HCT116 (cell line): ENCODE results near the gene ZNF792. TPM values are rescaled to one million over a fixed set of nuclear protein-coding genes. Genes with fewer than 3 reads are reported as not detected.

Experiments used
- ATAC-seq: fragments of 200-7000 bp; cut with Tn5 transposase; 2 replicates; pipeline ENCODE4 v1.9.1; 2020; ENCODE audit warnings: mild to moderate bottlenecking, moderate library complexity
- BruUV-seq: library from RNA; stranded (reverse); fragments of 400-500 nt; replicated peaks from 2 replicates; lab custom pipeline; 2021; lab: Mats Ljungman, UMichigan
- CTCF ChIA-PET: fragments of 300-600 bp; sonication (Branson Sonifier 250); formaldehyde crosslinking; loops from one replicate; lab custom pipeline; 2021; ENCODE audit warnings: antibody characterized with exemption; lab: Charles Lee
- POLR2A ChIA-PET: fragments of 300-600, 350-600 bp; sonication (Branson Sonifier 250); formaldehyde crosslinking; loops from one replicate; lab custom pipeline; 2021; ENCODE audit warnings: antibody characterized with exemption; lab: Charles Lee
- RAD21 ChIA-PET, 2 experiments: fragments of 300-600 bp; sonication (Branson Sonifier 250); formaldehyde crosslinking; loops; one replicate each; lab custom pipeline; 2023; ENCODE audit warnings: low total read pairs in 2 of 2; ENCODE audit not compliant: uncharacterized antibody in 2 of 2, unreplicated experiment in 2 of 2, low non-redundant PET in 1 of 2; lab: Charles Lee
- DNase-seq: peaks from one replicate; pipeline ENCODE4 v3.0.0-alpha.2; 2010; ENCODE audit warnings: low read depth, low spot score
- H2AFZ ChIP-seq: fragments of 200-600 bp; shearing (Covaris generic), sonication (generic); 2 replicates; pipeline ENCODE4 v1.6.1; 2017; ENCODE audit warnings: low read depth, mixed run types, mixed read lengths, antibody characterized with exemption, low read length; ENCODE audit not compliant: poor library complexity, severe bottlenecking
- H3K27ac ChIP-seq: 2 replicates; pipeline ENCODE4 v1.5.1; 2012; ENCODE audit warnings: low read depth, low read length
- H3K27me3 ChIP-seq: fragments of 200-600 bp; sonication (generic); 2 replicates; pipeline ENCODE4 v1.6.1; 2016; ENCODE audit warnings: mixed run types, low read length, mixed read lengths; ENCODE audit not compliant: insufficient read depth
- H3K36me3 ChIP-seq, 2 experiments: fragments of 200-500 bp in 1 of 2; fragments of 200-600 bp in 1 of 2; sonication (Bioruptor generic) in 1 of 2; sonication (generic) in 1 of 2; 2 replicates each; pipeline versions ENCODE4 v1.5.1 to v1.6.1; 2014 to 2016; ENCODE audit warnings: low read length in 2 of 2, inconsistent platforms in 1 of 2, mixed read lengths in 1 of 2, mixed run types in 1 of 2; ENCODE audit not compliant: insufficient read depth in 2 of 2, control insufficient read depth in 1 of 2
- H3K4me1 ChIP-seq, 2 experiments: fragments of 200-600 bp in 1 of 2; sonication (generic) in 1 of 2; 2 replicates each; pipeline versions ENCODE4 v1.5.1 to v1.6.1; 2012 to 2017; ENCODE audit warnings: low read length in 2 of 2, inconsistent platforms in 1 of 2, mild to moderate bottlenecking in 1 of 2, mixed read lengths in 1 of 2, mixed run types in 1 of 2, moderate library complexity in 1 of 2; ENCODE audit not compliant: insufficient read depth in 2 of 2, control insufficient read depth in 1 of 2
- H3K4me2 ChIP-seq: fragments of 200-600 bp; sonication (generic); 2 replicates; pipeline ENCODE4 v1.6.1; 2017; ENCODE audit warnings: mixed run types, low read length, mixed read lengths
- H3K4me3 ChIP-seq, 2 experiments: fragments of 200-600 bp in 1 of 2; sonication (generic) in 1 of 2; replicated peaks in 1 of 2; 2 replicates each; pipeline ENCODE4 v1.5.1; 2011 to 2016; ENCODE audit warnings: low read length in 2 of 2, control low read depth in 1 of 2, low read depth in 1 of 2, mild to moderate bottlenecking in 1 of 2, mixed read lengths in 1 of 2, mixed run types in 1 of 2
- H3K79me2 ChIP-seq: fragments of 200-600 bp; sonication (generic); 2 replicates; pipeline ENCODE4 v1.6.1; 2017; ENCODE audit warnings: mild to moderate bottlenecking, mixed run types, low read length, moderate library complexity, mixed read lengths; ENCODE audit not compliant: insufficient read depth
- H3K9ac ChIP-seq: fragments of 200-600 bp; sonication (generic); 2 replicates; pipeline ENCODE4 v1.6.1; 2016; ENCODE audit warnings: low read length, mixed read lengths
- H3K9me2 ChIP-seq: fragments of 200-600 bp; sonication (generic), shearing (Covaris generic); 2 replicates; pipeline ENCODE4 v1.6.1; 2017; ENCODE audit warnings: mixed run types, mild to moderate bottlenecking, moderate library complexity; ENCODE audit not compliant: insufficient read depth
- H3K9me3 ChIP-seq, 2 experiments: fragments of 200-500 bp in 1 of 2; fragments of 200-600 bp in 1 of 2; sonication (Bioruptor generic) in 1 of 2; sonication (generic) in 1 of 2; 2 replicates each; pipeline ENCODE4 v1.6.1; 2014 to 2017; ENCODE audit warnings: low read length in 2 of 2, mixed read lengths in 2 of 2, inconsistent platforms in 1 of 2, low read depth in 1 of 2, mild to moderate bottlenecking in 1 of 2, mixed run types in 1 of 2, moderate library complexity in 1 of 2; ENCODE audit not compliant: control insufficient read depth in 1 of 2, insufficient read depth in 1 of 2
- H4K20me1 ChIP-seq: fragments of 200-600 bp; sonication (generic), shearing (Covaris generic); 2 replicates; pipeline ENCODE4 v1.6.1; 2017; ENCODE audit warnings: mixed run types, mild to moderate bottlenecking, moderate library complexity; ENCODE audit not compliant: insufficient read depth
- CEBPB ChIP-seq: IDR thresholded peaks from 2 replicates; pipeline ENCODE4 v1.6.1; 2012; ENCODE audit warnings: low read depth
- CTCF ChIP-seq, 3 experiments: fragments of 200-600 bp in 1 of 3; sonication (generic) in 1 of 3; IDR thresholded peaks in 2 of 3; conservative IDR thresholded peaks in 1 of 3; 2 replicates each; pipeline ENCODE4 v1.5.1; 2012 to 2017; ENCODE audit warnings: low read depth in 2 of 3, low read length in 2 of 3, antibody characterized with exemption in 1 of 3, borderline replicate concordance in 1 of 3, control low read depth in 1 of 3, mild to moderate bottlenecking in 1 of 3, mixed read lengths in 1 of 3, mixed run types in 1 of 3, moderate library complexity in 1 of 3; ENCODE audit not compliant: insufficient read depth in 1 of 3
- EGR1 ChIP-seq: IDR thresholded peaks from 2 replicates; pipeline ENCODE4 v1.6.1; 2012; ENCODE audit warnings: low read depth
- ELF1 ChIP-seq: IDR thresholded peaks from 2 replicates; pipeline ENCODE4 v1.6.1; 2012; ENCODE audit warnings: low read depth, borderline replicate concordance
- FOSL1 ChIP-seq: IDR thresholded peaks from 2 replicates; pipeline ENCODE4 v1.6.1; 2012; ENCODE audit warnings: low read depth
- POLR2AphosphoS5 ChIP-seq: IDR thresholded peaks from 2 replicates; pipeline ENCODE4 v1.6.1; 2011; ENCODE audit warnings: mild to moderate bottlenecking, low read depth, low read length, moderate library complexity
- SP1 ChIP-seq: IDR thresholded peaks from 2 replicates; pipeline ENCODE4 v1.6.1; 2012; ENCODE audit warnings: low read depth
- SRF ChIP-seq: IDR thresholded peaks from 2 replicates; pipeline ENCODE4 v1.6.1; 2012; ENCODE audit warnings: low read depth
- TCF7L2 ChIP-seq: IDR thresholded peaks from 2 replicates; pipeline ENCODE4 v1.7.0; 2011; ENCODE audit warnings: borderline replicate concordance, inconsistent platforms; ENCODE audit not compliant: insufficient read depth, insufficient read length; ENCODE audit errors: extremely low read depth
- ZFX ChIP-seq: fragments of 450-650 bp; IDR thresholded peaks from 2 replicates; pipeline ENCODE4 v1.6.1; 2017
- intact Hi-C: fragments of 100-400 bp; cut with micrococcal nuclease; formaldehyde crosslinking; loops from 2 replicates; pipeline ENCODE4 v1.10.0; 2022
- total RNA-seq: library from RNA; stranded (reverse); gene quantifications from one replicate; pipeline ENCODE4 v1.2.1, GENCODE V29; 2021; ENCODE audit not compliant: unreplicated experiment
- TF ChIP-seq, protein P1 (sequence below): IDR thresholded peaks from 2 replicates; pipeline ENCODE4 v1.6.1; 2012
- TF ChIP-seq, protein P2 (sequence below): IDR thresholded peaks from 2 replicates; pipeline ENCODE4 v1.6.1; 2012

ZNF792 gene
- total RNA-seq, 1 experiment from 2014 or later: 3.6 TPM

DNA sequence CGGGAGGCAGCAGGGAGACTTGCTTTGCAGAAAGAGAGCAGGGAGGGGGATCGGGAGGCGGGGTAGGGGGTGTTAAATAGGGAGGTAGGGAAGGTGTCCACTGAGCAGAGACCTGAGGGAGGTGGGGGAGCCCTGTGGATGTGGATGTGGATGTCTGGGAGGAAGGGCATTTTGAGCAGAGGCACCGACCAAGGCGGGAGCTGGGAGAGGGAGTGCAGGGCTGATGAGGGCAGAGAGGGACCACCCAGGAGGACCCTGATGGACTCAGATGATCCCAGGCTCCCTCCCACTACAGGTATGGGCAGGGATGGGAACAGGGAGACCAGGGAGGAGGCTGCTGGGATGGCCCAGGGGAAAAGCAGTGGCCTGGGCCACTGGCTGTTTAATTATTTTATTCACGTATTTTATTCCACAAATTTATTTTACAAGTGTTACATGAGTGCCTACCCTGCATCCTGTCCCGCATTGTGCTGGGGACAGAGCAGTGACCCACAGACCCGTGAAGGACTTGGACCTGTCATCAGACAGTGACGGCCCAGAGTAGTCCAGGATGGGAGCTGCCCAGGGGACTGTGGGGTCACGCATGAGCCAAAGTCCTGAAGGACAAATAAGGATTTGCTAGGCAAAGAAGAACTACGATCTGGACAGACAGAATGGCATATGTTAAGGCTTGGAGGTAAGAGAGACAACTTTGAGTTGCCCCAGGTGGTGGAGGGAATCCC is 41.4 kb upstream of the ZNF792 start:
- CTCF ChIA-PET: no interaction called here
- no TSS peak for BruUV-seq
- no peak overlapping the region for H3K9ac ChIP-seq

More for the DNA sequence above, 41.4 kb upstream of the ZNF792 start:
- Histone ChIP-seq H3K27me3 (no peaks in the 10 kb centered on the region), H3K9me3 (no peaks in the 10 kb centered on the region), H3K4me3 (no peak overlapping the region), H4K20me1 (no peaks in the 10 kb centered on the region), H2AFZ (no peak overlapping the region), H3K36me3 (peaks cover 5 to 18% of the 10 kb centered on the region in 2 experiments; a peak in 3 of 4 replicates), H3K4me2 (no peak overlapping the region), H3K4me1 (peaks cover 5 to 11% of the 10 kb centered on the region in 2 experiments; a peak in 2 of 4 replicates), H3K79me2 (peaks cover 49% of the 10 kb centered on the region), H3K27ac (no peak overlapping the region), H3K9me2 (no peaks in the 10 kb centered on the region)
- intact Hi-C loops: no loop called here
- no peak for ATAC-seq
- POLR2A ChIA-PET: no interaction called here
- TF ChIP-seq CEBPB (no peak), SRF (no peak), EGR1 (no peak), SP1 (no peak), ELF1 (no peak), CTCF (IDR thresholded peaks at IDR 0.05 in 2 of 3, conservative IDR thresholded peaks at IDR 0.05 in 1 of 3; ENCODE audit: borderline replicate concordance in 1 of 3, insufficient read depth in 1 of 3, low read depth in 2 of 3, low read length in 2 of 3) (no peak), POLR2AphosphoS5 (no peak), FOSL1 (no peak), TCF7L2 (no peak), ZFX (no peak)
- TF ChIP-seq, protein P1, sequence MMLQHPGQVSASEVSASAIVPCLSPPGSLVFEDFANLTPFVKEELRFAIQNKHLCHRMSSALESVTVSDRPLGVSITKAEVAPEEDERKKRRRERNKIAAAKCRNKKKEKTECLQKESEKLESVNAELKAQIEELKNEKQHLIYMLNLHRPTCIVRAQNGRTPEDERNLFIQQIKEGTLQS: no peak
- TF ChIP-seq, protein P2, sequence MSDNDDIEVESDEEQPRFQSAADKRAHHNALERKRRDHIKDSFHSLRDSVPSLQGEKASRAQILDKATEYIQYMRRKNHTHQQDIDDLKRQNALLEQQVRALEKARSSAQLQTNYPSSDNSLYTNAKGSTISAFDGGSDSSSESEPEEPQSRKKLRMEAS: no peak
- RAD21 ChIA-PET: no interaction called here
- DNase-seq: no peak
